Esophagus squamous epithelium (tissue), 4 donors: Measurements from ENCODE around the gene B3GALT6.

Experiments
- CTCF ChIP-seq, 6 experiments: fragments of 450-650 bp in 4 of 6; fragments of 200-600 bp in 2 of 6; sonication (generic) in 2 of 6; IDR thresholded peaks; one replicate each; pipeline ENCODE4 v1.5.1; 2016 to 2019; ENCODE audit warnings: antibody characterized with exemption in 6 of 6, mild to moderate bottlenecking in 4 of 6, moderate library complexity in 4 of 6
- POLR2A ChIP-seq, 4 donors: fragments of 450-650 bp; IDR thresholded peaks; one replicate each; pipeline ENCODE4 v1.6.1; 2017; ENCODE audit warnings: antibody characterized with exemption in 4 of 4, mild to moderate bottlenecking in 4 of 4, moderate library complexity in 3 of 4

GRCh38 chr1:1202831-1203560, 29.0 kb upstream of the B3GALT6 start:
- TF ChIP-seq CTCF (IDR thresholded peaks at IDR 0.05) (no peak), POLR2A (IDR thresholded peaks at IDR 0.05) (peak in 1 of 4 donors; percentile 11)
